Measurements from ENCODE around the gene PARD6G. TPM values are rescaled to one million over a fixed set of nuclear protein-coding genes. Genes with fewer than 3 reads are reported as not detected.

PARD6G gene
- total and polyA plus RNA-seq, 9 of the 15 experiments (the other 6 are each of a cell fraction or from before 2014, with no cell fraction given) = 0.03 to 1.2 (median 0.26) TPM

GRCh38 chr18:80108739-80109675 lies 138.3 kb downstream of the PARD6G start, which contains the start of gene ADNP2 (continued):
- TF ChIP-seq ZMIZ1 (IDR thresholded peaks at IDR 0.05; ENCODE audit: low read depth in 2 of 2, low read length in 2 of 2) = no peak
- TF ChIP-seq HDAC6 (IDR thresholded peaks at IDR 0.05; ENCODE audit: low read depth, low read length) = no peak
- no peak for TF ChIP-seq NFRKB (IDR thresholded peaks at IDR 0.05; ENCODE audit: low read depth)
- peak; percentile 64 for TF ChIP-seq EP400 (IDR thresholded peaks at IDR 0.05)
- no peak for TF ChIP-seq ELF4 (CRISPR knock-in tag; IDR thresholded peaks at IDR 0.05)
- TF ChIP-seq KAT8 (IDR thresholded peaks at IDR 0.05; ENCODE audit: low read depth) = no peak
- no peak for TF ChIP-seq RBM34 (IDR thresholded peaks at IDR 0.05; ENCODE audit: borderline replicate concordance, insufficient read depth, low read length)
- no peak for TF ChIP-seq SMAD2 (IDR thresholded peaks at IDR 0.05; ENCODE audit: low read depth, low read length)
- TF ChIP-seq ATF3 (IDR thresholded peaks at IDR 0.05) = peak; percentile 100
- TF ChIP-seq ATF3 (CRISPR knock-in tag; conservative IDR thresholded peaks at IDR 0.05) = no peak
- TF ChIP-seq ZNF79 (CRISPR knock-in tag; IDR thresholded peaks at IDR 0.05; ENCODE audit: low read depth) = no peak
- TF ChIP-seq ZNF316 (IDR thresholded peaks at IDR 0.05) = no peak
- TF ChIP-seq ZNF133 (CRISPR knock-in tag; IDR thresholded peaks at IDR 0.05) = no peak
- no peak for TF ChIP-seq NFIC (IDR thresholded peaks at IDR 0.05)
- TF ChIP-seq SMAD1 (IDR thresholded peaks at IDR 0.05; ENCODE audit: low read depth, low read length, partially characterized antibody) = no peak
- TF ChIP-seq ZNF551 (CRISPR knock-in tag; IDR thresholded peaks at IDR 0.05) = no peak
- no peak for TF ChIP-seq MYNN (IDR thresholded peaks at IDR 0.05)
- no peak for TF ChIP-seq MYNN (CRISPR knock-in tag; IDR thresholded peaks at IDR 0.05)
- TF ChIP-seq ZNF584 (CRISPR knock-in tag; IDR thresholded peaks at IDR 0.05; ENCODE audit: low read depth) = peak; percentile 49; the same call in 1 of the 2 replicates
- no peak for TF ChIP-seq GTF2F1 (IDR thresholded peaks at IDR 0.05; ENCODE audit: low read depth, low read length)
- no peak for TF ChIP-seq ZBTB9 (CRISPR knock-in tag; IDR thresholded peaks at IDR 0.05)
- no peak for TF ChIP-seq NUFIP1 (IDR thresholded peaks at IDR 0.05; ENCODE audit: partially characterized antibody)
